HG03342 (cell line): ENCODE data around the gene CDIP1.

Experiments used
- ATAC-seq: cut with Tn5 transposase; IDR thresholded peaks from one replicate; pipeline ENCODE4 v1.9.1; 2021; ENCODE audit warnings: mild to moderate bottlenecking, moderate library complexity; ENCODE audit not compliant: unreplicated experiment

CDIP1 gene

DNA sequence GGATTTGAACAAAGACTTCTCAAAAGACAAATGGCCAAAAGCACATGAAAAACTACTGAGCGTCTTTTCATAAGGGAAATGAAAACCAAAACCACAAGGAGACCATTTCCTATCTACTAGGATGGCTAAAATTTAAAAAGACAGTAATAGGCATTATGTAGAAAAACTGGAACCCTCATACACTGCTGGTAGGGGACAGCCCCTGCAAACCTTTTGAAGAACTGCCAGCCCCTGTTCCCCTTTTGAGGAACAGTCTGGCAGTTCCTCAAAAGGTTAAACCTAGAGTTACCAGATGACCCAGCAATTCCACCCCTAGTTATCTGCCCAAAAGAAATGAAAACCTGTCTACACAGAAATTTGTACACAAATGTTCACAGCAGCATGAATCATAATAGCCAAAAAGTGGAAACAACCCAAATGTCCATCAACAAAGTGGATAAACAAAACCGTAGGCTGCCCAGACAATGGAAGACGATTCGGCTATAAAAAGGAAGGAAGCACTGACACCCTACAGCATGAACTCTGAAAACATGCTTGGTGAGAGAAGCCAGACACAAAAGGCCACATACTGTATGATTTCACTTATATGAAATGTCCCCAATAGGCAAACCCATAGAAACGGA is 22.9 kb downstream of the CDIP1 start:
- ATAC-seq = peak; percentile 53

DNA sequence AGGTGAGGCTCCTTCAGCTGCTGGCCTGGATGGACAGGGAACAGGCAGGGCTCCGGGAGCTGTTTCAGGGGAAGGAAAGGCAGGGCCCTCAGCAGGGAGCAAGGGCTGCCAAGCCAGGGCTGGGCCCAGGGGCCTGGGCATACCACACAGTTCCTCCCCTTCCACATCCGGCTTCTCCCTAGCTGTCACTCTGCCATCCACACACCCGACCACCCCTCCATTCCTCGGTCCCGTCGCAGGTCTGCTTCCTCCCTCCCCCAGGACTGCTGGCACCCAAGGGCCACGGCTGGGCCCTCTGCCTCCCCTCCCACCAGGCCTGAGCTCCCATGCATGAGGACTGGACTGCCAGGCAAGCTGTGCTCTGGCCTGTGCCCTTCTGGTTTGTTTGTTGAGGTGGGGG is 24.0 kb downstream of the CDIP1 start:
- ATAC-seq = no peak

DNA sequence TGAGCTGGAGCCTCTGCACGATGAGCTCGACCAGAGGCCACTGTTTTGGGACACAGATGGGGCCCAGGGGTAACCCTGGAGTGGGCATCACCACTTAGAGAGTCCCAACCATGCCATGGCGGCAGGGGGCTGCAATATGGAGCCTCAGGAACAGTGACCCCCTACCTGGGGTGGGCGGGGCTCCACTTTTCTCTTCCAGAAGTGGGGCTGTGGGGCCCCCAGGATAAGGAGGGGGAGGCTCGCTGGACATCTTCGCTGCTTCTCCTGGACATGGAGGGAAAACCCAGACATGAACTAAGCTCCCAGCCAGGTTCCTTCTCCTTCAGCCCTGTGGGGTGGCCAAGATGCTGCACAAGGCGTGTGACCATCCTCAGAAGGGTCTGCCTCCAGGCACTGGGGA is 24.7 kb downstream of the CDIP1 start:
- no peak for ATAC-seq

DNA sequence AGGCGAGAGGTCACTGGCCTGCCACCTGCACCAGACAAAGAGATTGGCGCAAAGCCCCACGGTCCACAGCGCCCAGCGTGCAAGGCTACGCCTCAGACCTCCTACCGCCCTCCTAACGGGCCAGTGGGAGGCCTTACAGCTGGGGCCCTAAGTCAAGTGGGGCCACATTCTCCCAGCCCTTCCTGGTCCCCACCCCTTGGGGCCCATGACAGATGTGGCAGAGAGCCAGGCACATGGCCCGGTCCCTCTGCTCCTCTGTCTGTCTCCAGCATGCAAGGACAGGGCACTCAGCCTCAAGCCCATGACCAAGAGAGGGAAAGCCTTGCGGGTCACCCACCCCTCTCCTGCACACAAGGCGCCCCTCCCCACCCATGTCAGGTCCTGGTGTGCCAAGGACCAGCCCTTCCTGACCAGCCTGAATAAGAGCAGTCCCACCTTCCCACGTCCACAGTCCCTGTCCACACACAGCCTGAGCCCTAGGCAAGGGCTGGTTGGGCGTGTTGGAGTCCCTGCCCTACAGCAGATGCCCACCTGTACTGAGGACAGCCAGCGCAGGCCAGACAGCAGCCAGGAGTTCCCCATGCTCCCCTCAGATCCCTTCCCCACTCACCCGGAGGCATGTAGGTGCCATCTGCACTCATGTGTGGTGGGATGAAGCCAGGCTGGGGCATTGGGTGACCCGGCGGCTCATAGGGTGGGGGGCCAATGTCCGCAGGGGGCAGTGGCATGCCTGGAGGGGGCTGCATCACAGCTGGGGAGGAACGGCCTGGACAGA is 25.3 kb downstream of the CDIP1 start:
- ATAC-seq = no peak

DNA sequence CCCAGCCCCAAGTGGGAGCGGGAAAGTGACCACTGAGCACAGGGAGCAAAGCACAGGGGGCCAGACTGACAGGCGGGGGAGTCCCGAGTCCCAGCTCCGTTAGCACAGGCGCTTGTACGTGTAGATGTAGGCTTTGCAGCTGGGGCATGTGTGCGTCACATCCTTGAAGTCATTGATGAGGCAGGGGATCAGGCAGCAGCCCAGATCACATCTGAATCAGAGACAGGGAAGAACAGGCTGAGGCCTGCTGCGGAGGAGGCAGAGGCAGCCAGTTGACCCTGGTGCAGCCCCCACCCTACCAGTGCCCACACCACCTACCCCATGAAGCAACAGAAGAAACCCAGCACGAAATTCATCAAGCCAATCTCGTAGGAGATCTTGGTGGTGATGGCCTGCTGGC is 26.1 kb downstream of the CDIP1 start:
- ATAC-seq = no peak

DNA sequence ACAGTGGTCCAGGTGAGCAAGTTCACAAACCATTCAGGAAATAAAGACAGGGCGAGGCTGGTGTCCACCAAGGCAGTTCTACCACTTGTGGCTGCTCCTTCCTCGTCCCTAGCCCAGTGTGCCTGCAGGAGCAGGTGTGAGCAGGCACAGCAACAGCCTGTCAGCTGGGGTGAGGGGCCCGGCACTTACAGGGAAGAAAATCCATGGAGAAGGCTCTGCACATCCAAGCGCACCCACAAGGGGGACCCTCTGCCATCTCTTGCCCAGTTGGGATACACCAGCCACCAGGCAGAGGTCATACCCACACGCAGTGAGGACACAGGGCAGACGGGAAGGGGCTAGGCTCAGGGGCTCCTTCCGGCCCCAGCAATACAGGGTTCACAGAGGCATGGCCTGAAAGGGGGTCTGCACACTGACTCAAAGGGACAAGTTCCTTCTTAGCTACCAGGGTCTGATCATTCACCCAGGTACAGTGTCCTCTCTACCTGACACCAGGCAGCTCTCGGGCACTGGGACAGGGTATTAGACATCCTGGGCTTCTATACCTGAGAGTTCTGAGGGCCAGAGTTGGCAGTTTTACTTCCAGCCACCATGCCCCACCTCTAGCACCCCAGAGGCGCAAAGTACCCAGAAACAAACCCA is 27.0 kb downstream of the CDIP1 start:
- no peak for ATAC-seq

DNA sequence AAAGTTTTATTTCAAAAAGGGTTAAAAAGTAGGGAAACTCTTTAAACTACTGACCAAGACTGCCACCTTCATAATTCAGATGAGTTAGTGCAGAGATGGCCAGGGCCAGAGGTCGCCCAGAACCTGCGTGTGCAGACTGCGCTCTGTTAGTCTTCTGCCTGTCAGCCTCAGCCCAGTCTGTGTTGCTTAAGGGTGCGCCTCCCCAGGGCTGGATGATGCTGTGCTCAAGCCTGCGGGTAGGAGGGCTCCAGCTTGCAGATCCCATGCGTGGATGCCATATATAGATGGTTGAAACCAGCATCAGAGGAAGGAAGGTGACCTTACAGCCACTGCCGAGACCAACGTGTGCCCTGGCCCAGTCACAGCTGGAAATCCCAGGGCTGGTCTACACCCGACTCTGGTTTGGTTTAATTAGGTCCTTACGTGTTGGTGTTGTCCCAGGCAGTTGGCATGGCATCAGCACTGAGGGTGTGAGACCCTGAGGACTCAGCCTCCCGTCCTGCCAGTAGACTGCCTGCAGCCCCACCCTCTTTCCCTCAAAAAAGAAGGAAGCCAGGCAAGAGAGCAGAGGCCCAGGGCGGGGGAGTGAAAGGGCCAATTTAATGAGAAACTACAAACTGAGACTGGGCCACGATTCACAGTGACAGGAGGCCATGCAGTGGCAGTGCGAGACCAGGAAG is 27.7 kb downstream of the CDIP1 start:
- ATAC-seq = no peak

DNA sequence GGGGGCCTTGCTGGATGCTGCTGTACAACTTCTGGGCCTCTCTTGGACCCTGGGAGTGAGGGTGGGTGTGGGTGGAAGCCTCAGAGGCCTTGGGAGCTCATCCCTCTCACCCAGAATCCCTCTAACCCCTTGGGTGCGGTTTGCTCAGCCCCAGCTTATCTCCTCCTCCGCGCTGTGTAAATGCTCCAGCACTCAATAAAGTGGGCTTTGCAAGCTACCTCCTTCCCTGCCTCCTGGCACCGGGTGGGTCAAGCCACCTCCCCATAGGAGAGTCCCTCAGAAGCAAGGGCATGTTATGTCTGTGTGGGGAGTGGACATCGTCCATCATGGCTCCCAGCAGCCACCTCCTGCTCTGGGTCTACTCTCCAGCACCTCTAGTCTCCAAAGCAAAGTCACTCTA is 28.4 kb downstream of the CDIP1 start:
- no peak for ATAC-seq

DNA sequence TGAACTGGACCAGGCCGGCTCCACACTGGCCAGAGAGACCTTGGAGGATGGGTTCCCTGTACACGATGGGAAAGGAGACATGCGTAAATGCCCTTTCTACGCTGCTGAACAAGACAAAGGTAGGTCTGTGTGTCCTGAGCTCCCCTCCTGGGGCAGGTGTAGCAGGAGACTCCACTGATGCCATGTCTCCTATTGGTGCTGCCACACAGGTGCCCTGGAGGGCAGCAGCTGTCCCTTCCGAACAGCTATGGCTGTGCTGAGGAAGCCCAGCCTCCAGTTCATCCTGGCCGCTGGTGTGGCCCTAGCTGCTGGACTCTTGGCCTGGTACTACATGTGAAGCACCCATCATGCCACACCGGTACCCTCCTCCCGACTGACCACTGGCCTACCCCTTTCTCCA is 29.2 kb downstream of the CDIP1 start:
- no peak for ATAC-seq

DNA sequence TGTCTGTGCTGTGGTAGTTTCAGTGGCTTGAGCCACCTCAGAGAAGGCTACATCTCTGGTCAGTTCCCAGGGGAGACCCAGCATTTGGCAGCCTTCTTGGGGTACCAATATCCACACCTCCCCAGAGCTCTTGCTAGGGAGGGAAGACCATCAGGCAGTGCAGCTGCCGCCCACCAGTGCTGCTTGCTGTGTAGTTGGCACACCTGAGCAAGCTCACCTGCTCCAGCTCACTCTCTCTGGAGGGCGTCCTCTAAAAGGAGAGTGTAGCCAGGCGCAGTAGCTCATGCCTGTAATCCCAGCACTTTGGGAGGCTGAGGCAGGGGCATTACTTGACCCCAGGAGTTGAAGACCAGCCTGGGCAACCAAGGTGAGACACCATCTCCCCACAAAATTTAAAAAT is 29.8 kb downstream of the CDIP1 start:
- ATAC-seq = no peak

DNA sequence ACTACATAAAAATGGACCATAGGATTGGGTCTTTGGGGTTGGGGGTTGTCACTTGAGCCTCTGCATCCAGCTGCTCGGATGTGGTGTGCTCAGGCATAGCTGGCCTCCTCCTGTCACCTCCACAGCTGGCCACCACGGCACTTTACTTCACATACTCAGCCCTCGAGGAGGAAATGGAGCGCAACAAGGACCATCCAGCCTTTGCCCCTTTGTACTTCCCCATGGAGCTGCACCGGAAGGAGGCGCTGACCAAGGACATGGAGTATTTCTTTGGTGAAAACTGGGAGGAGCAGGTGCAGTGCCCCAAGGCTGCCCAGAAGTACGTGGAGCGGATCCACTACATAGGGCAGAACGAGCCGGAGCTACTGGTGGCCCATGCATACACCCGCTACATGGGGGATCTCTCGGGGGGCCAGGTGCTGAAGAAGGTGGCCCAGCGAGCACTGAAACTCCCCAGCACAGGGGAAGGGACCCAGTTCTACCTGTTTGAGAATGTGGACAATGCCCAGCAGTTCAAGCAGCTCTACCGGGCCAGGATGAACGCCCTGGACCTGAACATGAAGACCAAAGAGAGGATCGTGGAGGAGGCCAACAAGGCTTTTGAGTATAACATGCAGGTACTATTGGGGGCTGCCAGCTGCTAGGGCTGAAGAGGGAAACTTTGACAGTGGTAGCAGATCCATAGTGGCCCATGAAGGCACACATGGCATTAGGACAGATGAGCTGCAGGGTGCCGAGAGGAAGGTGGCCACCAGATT is 30.8 kb downstream of the CDIP1 start:
- no peak for ATAC-seq

DNA sequence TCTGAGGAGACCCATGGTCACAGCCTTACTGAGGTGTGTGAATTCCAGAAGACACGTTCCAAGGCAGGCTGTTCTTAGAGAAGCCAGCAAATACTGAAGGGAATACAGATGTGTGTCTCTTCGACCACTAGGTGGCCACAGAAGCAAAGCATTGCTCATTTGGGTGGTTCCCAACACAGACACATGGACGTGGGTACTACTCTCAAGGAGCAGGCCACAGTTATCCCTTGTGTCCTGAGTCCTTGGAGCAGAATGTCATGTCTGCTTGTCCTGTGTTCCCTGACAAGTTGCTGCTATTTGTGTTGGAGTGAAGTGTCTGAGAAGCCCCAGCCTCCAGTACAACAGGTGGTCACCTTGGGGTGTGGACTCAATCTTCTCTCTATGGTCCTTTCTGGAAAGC is 32.1 kb downstream of the CDIP1 start:
- ATAC-seq = no peak

DNA sequence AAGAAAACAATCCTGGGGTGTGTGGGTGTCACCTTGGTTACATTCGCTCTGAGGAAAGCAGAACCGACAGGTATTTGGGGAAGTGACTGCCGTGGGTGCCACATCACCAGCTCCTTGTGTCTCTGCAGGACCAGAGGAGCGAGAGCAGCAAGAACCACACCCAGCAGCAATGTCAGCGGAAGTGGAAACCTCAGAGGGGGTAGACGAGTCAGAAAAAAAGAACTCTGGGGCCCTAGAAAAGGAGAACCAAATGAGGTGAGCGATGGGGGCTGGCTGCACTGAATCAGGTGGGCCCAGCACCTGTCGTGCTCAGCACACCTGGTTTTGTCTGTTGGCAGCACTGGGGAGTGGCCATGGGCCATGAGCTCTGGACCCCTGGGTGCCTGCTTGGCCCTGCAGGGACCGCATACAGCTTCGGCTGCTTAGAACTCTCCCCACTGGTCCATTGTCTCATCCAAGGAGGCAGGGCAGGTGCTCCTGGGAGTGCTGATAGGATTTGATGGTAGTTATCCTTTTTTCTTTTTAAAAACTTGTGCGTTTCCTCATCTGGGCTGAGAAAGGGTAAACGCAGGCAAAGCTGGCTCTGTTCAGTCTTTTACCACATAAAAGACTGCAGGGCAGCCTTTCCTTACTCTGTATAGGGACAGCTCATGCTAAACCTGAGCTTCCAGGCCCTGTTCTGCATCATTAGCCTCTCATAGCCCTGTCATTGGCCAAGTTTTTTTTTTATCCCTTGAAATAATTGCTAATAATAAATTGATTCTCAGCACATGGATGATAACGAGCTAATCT is 33.0 kb downstream of the CDIP1 start:
- ATAC-seq = peak; percentile 82

DNA sequence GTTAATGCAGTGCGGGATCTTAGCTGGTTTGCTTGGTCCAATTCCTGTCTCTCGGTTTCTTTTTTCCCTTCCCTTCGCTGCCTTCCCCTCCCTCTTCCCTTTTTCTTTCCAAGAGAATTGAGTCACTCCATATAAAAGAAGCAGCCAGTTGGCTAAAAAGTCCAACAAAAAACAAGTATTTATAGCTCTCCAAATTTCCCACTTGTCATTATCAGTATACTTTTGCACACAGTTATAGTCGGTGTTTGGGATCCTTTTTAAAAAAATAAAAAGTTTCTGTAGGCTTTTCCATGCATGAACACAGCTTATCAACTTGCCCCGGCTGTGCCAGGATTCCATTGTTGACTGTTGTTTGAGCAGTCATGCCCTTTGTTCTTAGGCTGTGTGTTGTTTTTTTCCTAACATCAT is 37.5 kb downstream of the CDIP1 start:
- no peak for ATAC-seq

DNA sequence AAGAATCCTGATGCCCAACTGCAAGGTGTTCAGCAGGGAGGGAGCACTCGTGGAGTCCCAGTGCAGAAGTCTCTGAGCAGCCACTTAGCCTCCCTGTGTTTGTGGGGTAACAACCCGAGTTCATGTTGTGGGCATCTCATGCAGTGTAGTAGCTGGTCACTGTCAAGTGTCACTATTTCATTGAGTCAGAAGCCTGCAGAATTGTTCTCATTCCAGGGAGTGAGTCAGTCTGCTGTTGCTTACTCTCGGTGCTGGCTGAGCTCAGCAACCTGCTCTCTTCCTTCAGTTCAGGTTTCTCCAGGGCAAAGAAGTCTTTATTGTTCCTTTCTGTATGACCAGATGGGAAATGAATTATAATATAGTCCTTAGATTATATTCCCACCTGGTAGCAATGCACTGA is 38.3 kb downstream of the CDIP1 start:
- ATAC-seq = no peak

DNA sequence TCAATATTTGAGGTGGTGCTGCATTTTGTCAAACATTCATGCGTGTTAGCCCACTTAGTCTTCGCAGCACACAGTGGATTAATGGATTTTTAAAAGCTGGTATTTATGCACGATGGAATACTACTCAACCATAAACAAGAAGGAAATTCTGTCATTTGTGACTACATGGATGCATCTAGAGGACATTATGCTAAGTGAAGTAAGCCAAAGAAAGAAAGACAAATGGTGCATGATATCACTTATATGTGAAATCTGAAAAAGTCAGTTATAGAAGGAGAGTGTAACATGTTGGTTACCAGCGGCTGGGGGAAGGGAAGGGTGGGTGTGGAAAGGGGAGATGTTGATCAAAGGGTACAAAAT is 39.4 kb downstream of the CDIP1 start:
- no peak for ATAC-seq

DNA sequence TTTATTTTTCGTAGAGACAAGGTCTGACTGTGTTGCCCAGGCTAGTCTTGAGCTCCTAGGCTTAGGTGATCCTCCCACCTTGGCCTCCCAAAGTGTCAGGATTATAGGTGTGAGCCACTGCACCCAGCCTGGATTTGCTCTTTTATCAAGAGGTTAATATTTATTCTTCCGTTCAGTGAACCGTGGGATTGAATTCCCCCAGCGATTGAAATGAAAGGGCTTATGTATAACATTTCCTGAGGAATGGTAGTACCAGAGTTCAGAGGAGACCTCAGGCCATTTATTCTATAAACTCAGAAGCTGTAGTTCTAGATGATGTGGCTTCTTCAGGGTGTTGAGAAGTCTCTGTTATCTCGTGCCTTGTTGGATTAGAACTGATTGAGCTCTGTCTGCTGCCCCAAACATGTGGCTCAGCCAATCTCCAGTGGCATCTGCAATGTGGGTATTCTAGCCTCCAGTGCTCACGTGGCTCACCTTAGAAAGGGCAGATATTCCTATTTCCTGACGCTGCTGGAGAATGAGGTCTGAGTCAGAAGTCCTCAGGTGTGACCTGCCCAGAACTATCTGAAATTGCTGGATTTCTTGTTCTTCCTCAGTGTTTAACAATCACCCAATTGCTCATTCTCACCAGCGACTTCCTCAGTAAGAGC is 39.9 kb downstream of the CDIP1 start:
- ATAC-seq = no peak

DNA sequence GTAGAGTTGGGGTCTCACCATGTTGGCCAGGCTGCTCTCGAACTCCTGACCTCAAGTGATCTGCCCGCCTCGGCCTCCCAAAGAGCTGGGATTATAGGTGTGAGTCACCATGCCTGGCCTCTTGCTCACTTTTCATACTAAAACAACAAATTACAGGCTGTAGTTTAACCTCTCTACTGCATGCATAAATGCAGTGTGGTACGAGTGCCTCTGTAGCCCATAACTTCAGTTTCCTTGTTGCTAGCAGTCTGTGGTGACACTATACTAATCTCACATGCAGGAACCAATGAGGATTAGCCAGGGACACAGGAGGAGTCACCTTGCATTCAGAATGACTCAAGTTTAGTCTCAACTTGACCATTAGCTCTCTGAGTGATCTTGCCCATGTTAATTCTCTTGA is 42.3 kb downstream of the CDIP1 start:
- no peak for ATAC-seq

DNA sequence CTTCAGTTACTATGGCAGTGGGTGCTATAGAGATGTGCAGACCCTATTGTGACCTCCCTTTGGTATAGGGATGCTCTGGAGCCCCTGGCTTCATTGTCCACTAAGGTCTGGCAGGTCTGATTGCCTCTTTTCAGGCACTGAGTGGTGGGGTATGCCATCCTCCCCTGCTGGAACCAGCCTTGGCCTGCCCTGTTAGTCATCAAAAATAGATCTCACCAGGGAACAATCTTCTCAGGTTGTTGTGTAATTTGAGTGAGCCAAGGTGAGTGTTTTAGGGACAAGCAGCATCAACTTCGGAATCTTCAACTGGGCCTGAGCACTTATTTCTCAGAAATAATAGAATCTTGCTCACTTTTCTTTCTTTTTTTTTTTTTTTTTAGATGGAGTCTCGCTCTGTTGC is 42.8 kb downstream of the CDIP1 start:
- no peak for ATAC-seq
